Raji (cell line): ENCODE results near the gene TAF10.

Experiments used
- POLR2A ChIP-seq: IDR thresholded peaks from 2 replicates; pipeline ENCODE4 v1.6.1; 2011; ENCODE audit warnings: low read depth, low read length, control low read depth; ENCODE audit not compliant: insufficient read depth

TAF10 gene

DNA sequence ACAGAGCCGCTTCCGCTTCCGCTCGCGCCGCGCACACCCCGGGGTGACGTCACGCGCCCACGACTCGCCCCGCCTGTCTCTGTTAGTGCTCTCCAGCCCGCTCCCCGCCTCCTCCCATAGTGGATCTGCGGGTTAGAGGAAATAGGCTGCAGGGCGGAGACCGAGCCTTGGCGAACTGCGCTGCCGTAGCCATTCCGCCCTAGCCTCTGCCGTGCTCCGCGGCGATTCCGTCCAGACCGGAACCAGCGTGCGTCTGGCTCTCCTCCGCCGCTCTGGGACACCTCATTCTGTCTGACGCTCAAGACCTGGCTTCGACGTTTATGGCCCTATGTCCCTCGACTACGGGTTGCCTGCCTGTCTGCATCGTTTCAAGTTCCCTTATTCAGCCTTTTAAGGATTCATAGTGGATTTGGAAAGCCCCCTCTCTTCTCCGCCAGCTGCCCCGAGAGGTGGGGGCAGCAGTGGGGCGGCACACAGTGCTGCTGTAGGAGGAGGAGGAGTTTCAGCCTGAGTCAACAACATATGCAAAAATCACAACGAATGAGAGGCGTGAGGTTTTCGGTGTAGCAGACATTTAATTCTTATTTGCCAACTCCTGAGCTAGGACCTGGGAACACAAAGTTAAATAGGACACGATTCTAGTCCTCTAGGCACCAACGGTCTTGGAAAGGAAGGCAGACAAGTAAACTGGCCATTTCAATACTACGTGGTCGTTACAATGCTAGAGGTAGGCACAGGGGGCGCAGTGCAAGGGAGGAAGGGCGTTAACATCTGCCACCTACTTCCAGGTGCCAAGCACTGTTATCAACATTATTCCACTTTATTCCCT lies at the start of gene TAF10:
Gene TAF10 (minus strand): TSS at position 4 of the 829 bp plus-strand sequence. CDS start 27 bp downstream, outside the sequence.
- TF ChIP-seq POLR2A, result peak; percentile 97

GRCh38 chr11:6660712-6661111 lies 48.7 kb upstream of the TAF10 start:
- TF ChIP-seq POLR2A, result no peak

DNA sequence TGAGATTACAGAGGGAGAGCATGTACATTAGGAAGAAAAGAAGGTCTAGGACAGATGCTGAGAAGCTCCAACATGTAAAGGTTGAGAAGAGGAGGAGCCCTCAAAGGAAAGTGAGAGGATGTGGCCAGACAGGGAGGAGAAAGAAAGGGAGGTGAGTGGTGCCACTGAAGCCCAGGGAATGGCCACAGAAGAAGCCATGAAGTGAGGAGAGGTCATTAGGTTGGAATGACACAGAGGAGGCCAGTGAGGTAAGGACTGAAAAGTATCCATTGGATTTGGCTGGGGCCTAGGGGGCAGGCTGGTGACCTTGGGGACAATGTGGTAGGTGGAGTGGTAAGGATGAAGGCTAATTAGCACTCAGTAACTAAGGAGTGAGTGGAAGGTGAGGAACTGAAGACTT lies 46.6 kb upstream of the TAF10 start:
- TF ChIP-seq POLR2A, result no peak

DNA sequence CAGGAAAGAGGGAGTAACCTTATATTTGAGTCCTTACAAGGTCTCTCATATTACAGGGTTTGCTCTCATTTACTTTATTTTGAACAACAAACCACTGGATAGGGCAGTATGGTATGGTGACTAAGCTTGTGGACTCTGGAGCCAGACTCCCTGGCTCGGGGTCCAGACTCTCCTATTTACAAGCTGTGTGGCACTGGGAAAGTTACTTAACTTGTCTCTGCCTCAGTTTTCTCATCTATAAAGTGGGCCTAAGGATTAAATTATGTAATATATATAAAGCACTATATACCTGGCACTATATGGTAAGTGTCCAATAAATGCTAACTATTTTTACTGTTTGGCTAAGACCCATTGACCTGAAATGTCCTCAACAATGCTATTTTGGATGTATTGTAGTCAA lies 45.3 kb upstream of the TAF10 start:
- TF ChIP-seq POLR2A, result no peak

DNA sequence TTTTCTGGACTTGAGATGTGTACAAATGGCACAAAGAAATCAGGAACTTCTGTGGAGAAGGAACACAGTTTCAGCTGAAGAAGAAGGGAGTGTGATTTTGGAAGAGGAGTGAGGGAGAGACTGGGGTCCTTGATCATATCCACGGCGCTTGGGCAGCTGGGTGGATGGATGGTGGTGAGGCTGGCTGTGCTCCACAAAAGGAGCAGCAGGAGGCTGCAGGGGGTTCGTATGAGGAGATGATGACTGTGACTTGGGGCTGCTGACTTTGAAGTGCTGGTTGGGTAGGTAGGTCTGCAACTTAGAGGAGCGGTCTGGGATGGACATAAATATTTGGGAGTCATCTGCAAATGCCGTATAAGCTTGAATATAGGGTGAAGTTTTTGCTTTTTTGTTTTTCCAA lies 44.9 kb upstream of the TAF10 start:
- TF ChIP-seq POLR2A, result no peak

- TF ChIP-seq POLR2A, result no peak
These were observed 44.5 kb upstream of the TAF10 start for GRCh38 chr11:6656584-6656915.

GRCh38 chr11:6655790-6656583 lies 44.0 kb upstream of the TAF10 start, which contains the start of gene DCHS1:
TSS of gene DCHS1 (minus strand) at chr11:6655809. CDS start at chr11:6641613, 14,196 bp downstream.
- TF ChIP-seq POLR2A, result no peak

DNA sequence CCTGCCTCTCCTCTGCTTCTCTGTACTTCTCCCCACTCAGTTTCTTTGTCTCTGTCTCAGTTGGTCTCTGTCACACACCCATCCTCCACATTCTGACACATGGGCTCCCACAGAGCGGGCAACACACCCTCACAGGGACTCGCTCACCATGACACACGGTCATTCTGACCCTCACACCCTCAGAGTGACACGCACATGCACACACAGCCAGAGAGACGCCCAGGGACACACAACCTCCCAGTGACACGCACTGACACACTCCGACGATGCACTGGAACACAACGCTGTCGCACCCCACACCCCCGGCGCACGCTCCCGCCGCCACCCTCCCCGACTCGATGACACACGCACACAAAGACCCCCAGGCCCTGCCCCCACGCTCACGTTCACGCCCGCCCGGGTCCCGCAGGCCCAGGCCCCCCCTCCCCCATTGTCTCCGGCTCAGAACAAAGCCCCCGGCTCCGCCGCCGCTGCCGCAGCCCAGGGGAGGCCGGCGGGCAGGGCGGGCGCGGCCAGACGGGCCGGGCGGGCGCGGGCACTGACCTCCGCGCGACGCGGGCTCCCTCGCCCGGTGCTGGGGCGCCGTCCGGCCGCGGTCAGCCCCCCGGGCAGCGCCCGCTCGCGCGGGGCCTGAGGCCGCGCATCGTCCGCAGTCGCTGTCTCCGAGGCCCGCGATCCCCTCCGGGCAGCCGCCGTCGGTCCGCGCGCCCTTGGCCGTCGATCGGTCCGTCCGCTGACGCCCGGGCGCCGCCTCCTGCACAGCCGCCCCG lies 43.2 kb upstream of the TAF10 start:
- no peak for TF ChIP-seq POLR2A

- TF ChIP-seq POLR2A, result no peak
These were observed 42.4 kb upstream of the TAF10 start for GRCh38 chr11:6654281-6655019.

GRCh38 chr11:6653656-6654055 lies 41.6 kb upstream of the TAF10 start:
- TF ChIP-seq POLR2A, result no peak

GRCh38 chr11:6653097-6653496 lies 41.1 kb upstream of the TAF10 start:
- no peak for TF ChIP-seq POLR2A

GRCh38 chr11:6652182-6652581 lies 40.2 kb upstream of the TAF10 start:
- TF ChIP-seq POLR2A, result no peak

GRCh38 chr11:6650980-6651379 lies 39.0 kb upstream of the TAF10 start:
- no peak for TF ChIP-seq POLR2A

DNA sequence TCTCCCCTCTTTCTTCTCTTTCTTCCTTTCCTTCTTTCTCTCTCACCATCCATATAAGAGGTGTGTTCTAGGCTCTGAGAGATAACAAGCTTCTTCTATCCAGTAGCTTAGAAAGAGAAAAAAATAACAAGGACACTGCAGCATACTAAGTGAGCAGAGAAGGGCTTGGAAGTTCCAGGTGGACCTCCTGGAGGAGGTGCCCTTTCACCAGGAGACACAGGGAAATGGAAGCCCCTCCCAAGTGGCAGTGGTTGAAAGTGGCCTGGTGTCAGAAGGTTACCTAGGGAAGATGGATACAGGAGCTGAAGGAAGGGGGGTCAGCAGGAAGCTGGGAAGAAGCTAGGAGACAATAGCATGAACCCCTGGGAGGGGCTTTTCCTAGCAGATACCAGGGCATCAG lies 38.1 kb upstream of the TAF10 start:
- no peak for TF ChIP-seq POLR2A

GRCh38 chr11:6648501-6648900 lies 36.5 kb upstream of the TAF10 start:
- TF ChIP-seq POLR2A, result no peak
